Measurements from ENCODE around the gene FAM181B.
A peak's percentile ranks its signal among the peaks of the same experiment; 100 is the strongest.

Gene FAM181B

GRCh38 chr11:82733444-82734119 lies at the start of gene FAM181B:
Gene FAM181B (minus strand): TSS chr11:82733864. CDS start chr11:82733729, 135 bp downstream.
- DNase-seq, result peak; percentile 91

GRCh38 chr11:82782825-82783374 lies 49.2 kb upstream of the FAM181B start:
- no peak for DNase-seq

- DNase-seq, result no peak
Measured at GRCh38 chr11:82778776-82779175, 45.1 kb upstream of the FAM181B start.

GRCh38 chr11:82776377-82776776 lies 42.7 kb upstream of the FAM181B start:
- DNase-seq, result no peak

GRCh38 chr11:82775736-82776346 lies 42.2 kb upstream of the FAM181B start:
- no peak for DNase-seq

GRCh38 chr11:82775218-82775617 lies 41.6 kb upstream of the FAM181B start:
- DNase-seq, result no peak

GRCh38 chr11:82771781-82772180 lies 38.1 kb upstream of the FAM181B start:
- DNase-seq, result no peak

- no peak for DNase-seq
Measured at GRCh38 chr11:82767123-82767522, 33.5 kb upstream of the FAM181B start.

- DNase-seq, result no peak
Measured at GRCh38 chr11:82765466-82766034, 31.9 kb upstream of the FAM181B start.

GRCh38 chr11:82763167-82763566 lies 29.5 kb upstream of the FAM181B start:
- no peak for DNase-seq

- no peak for DNase-seq
Measured at GRCh38 chr11:82759649-82760048, 26.0 kb upstream of the FAM181B start.

- no peak for DNase-seq
Measured at GRCh38 chr11:82757660-82758357, 24.1 kb upstream of the FAM181B start.

- DNase-seq, result peak; percentile 60
Measured at GRCh38 chr11:82756765-82757639, 23.3 kb upstream of the FAM181B start.

GRCh38 chr11:82754410-82754809 lies 20.7 kb upstream of the FAM181B start:
- DNase-seq, result no peak

GRCh38 chr11:82753921-82754320 lies 20.3 kb upstream of the FAM181B start:
- no peak for DNase-seq

- no peak for DNase-seq
Measured at GRCh38 chr11:82752801-82753200, 19.1 kb upstream of the FAM181B start.

- peak; percentile 85 for DNase-seq
Measured at GRCh38 chr11:82750643-82751139, 17.0 kb upstream of the FAM181B start.

- DNase-seq, result no peak
Measured at GRCh38 chr11:82747471-82747870, 13.8 kb upstream of the FAM181B start.

GRCh38 chr11:82738091-82738490 lies 4.4 kb upstream of the FAM181B start:
- peak; percentile 74 for DNase-seq

- no peak for DNase-seq
Measured at GRCh38 chr11:82734120-82734479, 436 bp upstream of the FAM181B start.

- no peak for DNase-seq
Measured at GRCh38 chr11:82732734-82733443, 775 bp downstream of the FAM181B start.

- DNase-seq, result peak; percentile 38
Measured at GRCh38 chr11:82732348-82732733, 1.3 kb downstream of the FAM181B start.
